ENCODE data around the gene NNAT.
"Not testable (repeated sequence)": the region's sequence is repeated elsewhere in the genome, so short reads cannot be mapped to it uniquely, and the experiment has no call there.

Gene NNAT

GRCh38 chr20:37540001-37540400 lies 19.0 kb downstream of the NNAT start:
- DNase-seq (ENCODE audit: low read depth), result no peak

GRCh38 chr20:37540838-37541237 lies 19.8 kb downstream of the NNAT start:
- DNase-seq (ENCODE audit: low read depth), result not testable (repeated sequence)

GRCh38 chr20:37541326-37541725 lies 20.3 kb downstream of the NNAT start:
- DNase-seq (ENCODE audit: low read depth), result no peak

- peak; percentile 82 for DNase-seq (ENCODE audit: low read depth)
Observed at GRCh38 chr20:37542281-37542680, 21.2 kb downstream of the NNAT start.

- DNase-seq (ENCODE audit: low read depth), result peak; percentile 65
Observed at GRCh38 chr20:37543828-37544227, 22.8 kb downstream of the NNAT start.

- DNase-seq (ENCODE audit: low read depth), result no peak
Observed at GRCh38 chr20:37544386-37544785, 23.3 kb downstream of the NNAT start.

- DNase-seq (ENCODE audit: low read depth), result no peak
Observed at GRCh38 chr20:37545516-37545915, 24.5 kb downstream of the NNAT start.

- DNase-seq (ENCODE audit: low read depth), result no peak
Observed at GRCh38 chr20:37547912-37548311, 26.9 kb downstream of the NNAT start.

- not testable (repeated sequence) for DNase-seq (ENCODE audit: low read depth)
Observed at GRCh38 chr20:37550101-37550920, 29.3 kb downstream of the NNAT start.

- not testable (repeated sequence) for DNase-seq (ENCODE audit: low read depth)
Observed at GRCh38 chr20:37551660-37552059, 30.6 kb downstream of the NNAT start.

GRCh38 chr20:37552415-37552814 lies 31.4 kb downstream of the NNAT start:
- DNase-seq (ENCODE audit: low read depth), result peak; percentile 74

- not testable (repeated sequence) for DNase-seq (ENCODE audit: low read depth)
Observed at GRCh38 chr20:37554721-37555298, 33.8 kb downstream of the NNAT start.

- no peak for DNase-seq (ENCODE audit: low read depth)
Observed at GRCh38 chr20:37556538-37556937, 35.5 kb downstream of the NNAT start.

GRCh38 chr20:37558306-37558705 lies 37.3 kb downstream of the NNAT start:
- DNase-seq (ENCODE audit: low read depth), result no peak

GRCh38 chr20:37558779-37559178 lies 37.7 kb downstream of the NNAT start:
- no peak for DNase-seq (ENCODE audit: low read depth)

- DNase-seq (ENCODE audit: low read depth), result no peak
Observed at GRCh38 chr20:37559312-37560027, 38.4 kb downstream of the NNAT start.

GRCh38 chr20:37560629-37561028 lies 39.6 kb downstream of the NNAT start:
- DNase-seq (ENCODE audit: low read depth), result no peak

GRCh38 chr20:37562695-37563480 lies 41.8 kb downstream of the NNAT start:
- DNase-seq (ENCODE audit: low read depth), result no peak

GRCh38 chr20:37564016-37564387 lies 43.0 kb downstream of the NNAT start:
- no peak for DNase-seq (ENCODE audit: low read depth)

GRCh38 chr20:37564388-37565133 lies 43.5 kb downstream of the NNAT start:
- peak; percentile 62 for DNase-seq (ENCODE audit: low read depth)

GRCh38 chr20:37565134-37565811 lies 44.2 kb downstream of the NNAT start:
- no peak for DNase-seq (ENCODE audit: low read depth)

Measured in ELR (cell line).